Activated CD8-positive, alpha-beta T cell treated with anti-CD3 and anti-CD28 coated beads, Interleukin-2, amount 10 ng/mL, durations not matched to agents 7 days and 5 days (primary cell): ENCODE data around the gene SLC39A3. TPM values are rescaled to one million over a fixed set of nuclear protein-coding genes. Genes with fewer than 3 reads are reported as not detected.

Experiments used
- ATAC-seq: fragments of 150-1000 bp; cut with Tn5 transposase; one replicate; pipeline ENCODE4 v1.10.0; 2021; ENCODE audit warnings: moderate library complexity
- CTCF ChIA-PET: fragments of 350-600 bp; sonication (Branson Sonifier 250); formaldehyde crosslinking; loops from one replicate; lab custom pipeline; 2021; ENCODE audit warnings: antibody characterized with exemption; lab: Charles Lee
- POLR2A ChIA-PET: fragments of 350-600 bp; sonication (Branson Sonifier 250); formaldehyde crosslinking; loops from one replicate; lab custom pipeline; 2021; ENCODE audit warnings: antibody characterized with exemption; lab: Charles Lee
- DNase-seq: peaks from one replicate; pipeline ENCODE4 v3.0.0-alpha.2; 2020
- H3K27ac Mint-ChIP-seq: one replicate; pipeline ENCODE4 v1.8.0; 2021; ENCODE audit warnings: mild to moderate bottlenecking, mixed read lengths
- H3K27me3 Mint-ChIP-seq: one replicate; pipeline ENCODE4 v1.8.0; 2021; ENCODE audit warnings: low read depth, mixed read lengths
- H3K36me3 Mint-ChIP-seq: one replicate; pipeline ENCODE4 v1.8.0; 2021; ENCODE audit warnings: low read depth, mixed read lengths
- H3K4me1 Mint-ChIP-seq: one replicate; pipeline ENCODE4 v1.8.0; 2021; ENCODE audit warnings: low read depth, mixed read lengths
- H3K4me3 Mint-ChIP-seq: one replicate; pipeline ENCODE4 v1.8.0; 2021; ENCODE audit warnings: mild to moderate bottlenecking, mixed read lengths
- H3K9me3 Mint-ChIP-seq: one replicate; pipeline ENCODE4 v1.8.0; 2022; ENCODE audit warnings: mixed read lengths; ENCODE audit not compliant: insufficient read depth
- total RNA-seq, 2 experiments: library from RNA; stranded (reverse); gene quantifications; one replicate each; pipeline ENCODE4 v1.2.3, GENCODE V29; 2021

The SLC39A3 gene
- total RNA-seq, 2 experiments from 2014 or later, result 28.1 to 38.2 TPM

DNA sequence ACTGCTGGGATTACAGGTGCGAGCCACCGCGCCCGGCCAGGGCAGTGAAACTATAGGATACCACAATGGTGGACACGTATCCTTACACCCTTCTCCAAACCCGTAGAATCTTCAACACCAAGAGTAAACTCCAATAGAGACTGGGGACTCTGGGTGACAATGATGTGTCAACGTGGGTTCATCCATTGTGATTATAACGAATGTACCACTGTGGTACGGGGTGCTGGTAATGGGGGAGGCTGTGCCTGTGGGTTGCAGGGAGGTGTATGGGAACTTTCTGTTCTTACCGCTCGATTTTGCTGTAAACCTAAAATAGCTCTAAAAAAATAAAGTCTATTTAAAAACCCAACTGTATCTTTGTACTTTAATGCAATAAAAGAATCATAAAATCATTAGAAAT, 49.0 kb downstream of the SLC39A3 start:
- Mint-ChIP-seq H3K4me1 (no peaks in the 10 kb centered on the region), H3K9me3 (no peaks in the 10 kb centered on the region), H3K4me3 (no peak overlapping the region), H3K27ac (no peak overlapping the region), H3K27me3 (no peaks in the 10 kb centered on the region), H3K36me3 (no peaks in the 10 kb centered on the region)
- ATAC-seq (no peak), DNase-seq (no peak)
- POLR2A ChIA-PET, result no interaction called here
- CTCF ChIA-PET, result interaction anchor here (1.0 kb wide), 1 partner anchor 43 kb away, joined by 3 read pairs; no protein-coding TSS in a partner anchor

DNA sequence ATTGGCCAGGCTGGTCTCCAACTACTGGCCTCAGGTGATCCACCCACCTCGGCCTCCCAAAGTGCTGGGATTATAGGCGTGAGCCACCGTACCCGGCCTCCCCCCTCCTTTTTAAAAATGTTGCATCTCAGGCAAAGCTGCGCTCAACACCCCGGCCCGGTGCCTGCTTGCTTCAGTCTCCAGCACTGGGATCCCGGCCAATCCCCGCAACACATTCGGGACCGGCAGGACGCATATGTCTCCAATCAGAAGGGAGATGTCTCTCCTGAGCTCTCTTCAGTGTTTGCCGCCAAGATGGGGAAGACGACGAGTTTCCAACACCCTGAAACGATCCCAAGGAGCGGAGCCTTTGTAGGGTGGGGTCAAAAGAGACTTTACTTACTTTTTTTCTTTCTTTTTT, 53.5 kb downstream of the SLC39A3 start:
- POLR2A ChIA-PET, result no interaction called here
- Mint-ChIP-seq H3K4me1 (no peaks in the 10 kb centered on the region), H3K36me3 (no peaks in the 10 kb centered on the region)

DNA sequence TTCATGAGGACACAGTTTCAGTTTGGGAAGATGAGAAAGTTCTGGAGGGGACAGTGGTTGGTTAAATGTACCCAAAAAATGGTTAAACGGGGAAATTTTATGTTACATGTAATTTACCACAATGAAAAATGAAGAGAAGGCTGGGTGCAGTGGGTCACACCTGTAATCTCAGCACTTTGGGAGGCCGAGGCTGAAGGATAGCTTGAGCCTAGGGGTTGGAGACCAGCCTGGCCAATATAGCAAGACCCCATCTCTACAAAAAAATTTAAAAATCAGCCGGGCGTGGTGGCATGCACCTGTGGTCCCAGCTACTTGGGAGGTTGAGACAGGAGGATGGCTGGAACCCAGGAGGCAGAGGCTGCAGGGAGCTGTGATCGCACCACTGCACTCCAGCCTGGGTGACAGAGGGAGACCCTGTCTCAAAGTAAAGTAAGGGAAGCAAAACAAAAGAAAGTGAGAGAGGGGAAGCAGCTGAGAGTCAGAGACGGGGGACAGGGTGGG, 54.6 kb downstream of the SLC39A3 start:
- Mint-ChIP-seq H3K27me3 (no peaks in the 10 kb centered on the region), H3K36me3 (no peaks in the 10 kb centered on the region)
- CTCF ChIA-PET, result interaction anchor here (1.1 kb wide), 1 partner anchor 37 kb away, joined by 3 read pairs; no protein-coding TSS in a partner anchor

More for the DNA sequence above, 53.5 kb downstream of the SLC39A3 start:
- CTCF ChIA-PET, result interaction anchor here (1.1 kb wide), 1 partner anchor 38 kb away, joined by 3 read pairs; no protein-coding TSS in a partner anchor
- no peak overlapping the region for H3K27ac Mint-ChIP-seq
- DNase-seq (no peak), ATAC-seq (no peak)
- H3K27me3 Mint-ChIP-seq, result no peaks in the 10 kb centered on the region
- H3K9me3 Mint-ChIP-seq, result no peaks in the 10 kb centered on the region
- no peak overlapping the region for H3K4me3 Mint-ChIP-seq

DNA sequence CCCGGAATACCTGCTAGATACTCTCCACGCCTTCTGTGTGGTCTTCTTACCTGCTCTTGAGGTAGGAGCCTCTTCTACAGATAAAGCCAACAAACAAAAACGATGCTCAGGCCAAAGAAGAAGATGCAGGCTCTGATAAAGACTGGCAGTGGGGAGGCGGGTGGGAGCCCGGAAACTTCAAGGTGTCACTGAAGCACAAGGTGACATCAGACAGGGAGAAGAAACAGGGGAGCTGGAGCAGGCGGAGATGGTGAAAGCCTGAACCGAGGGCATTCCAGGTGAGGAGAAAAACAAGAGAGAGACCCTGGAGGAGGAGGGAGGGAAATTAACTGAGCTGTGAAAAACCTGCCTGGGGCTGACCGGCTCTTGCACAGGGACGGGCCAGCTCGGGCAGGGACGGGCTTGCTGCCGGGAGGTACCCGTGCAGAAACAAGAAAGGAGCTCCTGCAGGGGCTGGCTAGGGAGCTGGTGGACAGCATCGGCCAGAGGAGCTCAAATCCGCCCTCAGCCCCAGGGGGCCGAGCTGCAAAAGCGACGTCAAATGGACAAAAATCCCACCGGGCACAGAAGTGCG, 56.3 kb downstream of the SLC39A3 start:
- Mint-ChIP-seq H3K36me3 (no peaks in the 10 kb centered on the region), H3K4me3 (no peak overlapping the region), H3K4me1 (no peaks in the 10 kb centered on the region), H3K27me3 (no peaks in the 10 kb centered on the region), H3K27ac (no peak overlapping the region), H3K9me3 (no peaks in the 10 kb centered on the region)
- ChIA-PET CTCF (no interaction called here), POLR2A (no interaction called here)
- ATAC-seq, result no peak
- no peak for DNase-seq

More for the DNA sequence above, 54.6 kb downstream of the SLC39A3 start:
- Mint-ChIP-seq H3K4me1 (no peaks in the 10 kb centered on the region), H3K9me3 (no peaks in the 10 kb centered on the region), H3K4me3 (no peak overlapping the region), H3K27ac (no peak overlapping the region)
- ATAC-seq (no peak), DNase-seq (no peak)
- POLR2A ChIA-PET, result no interaction called here

Other genes with a start within 250 kb of the SLC39A3 start
- under 1 TPM; 0.08 to 0.13 TPM for gene GNG7, start 37.3 kb downstream of the SLC39A3 start, total RNA-seq
- gene DIRAS1, start 18.6 kb downstream of the SLC39A3 start, total RNA-seq, result not detected
- 10 to 100 TPM; 51.0 to 51.1 TPM for gene SGTA, start 43.3 kb upstream of the SLC39A3 start, total RNA-seq
- 100 to 1,000 TPM; 106 to 121 TPM for gene THOP1, start 45.5 kb upstream of the SLC39A3 start, total RNA-seq
- 1 to 10 TPM; 2.1 to 2.5 TPM for gene ZNF554, start 79.9 kb upstream of the SLC39A3 start, total RNA-seq
- 1 to 10 TPM; 1.9 to 2.6 TPM for gene ZNF555, start 101.5 kb upstream of the SLC39A3 start, total RNA-seq
- not detected for gene ZNF556, start 127.3 kb upstream of the SLC39A3 start, total RNA-seq
- 1 to 10 TPM; 4.0 to 4.5 TPM for gene ZNF57, start 160.9 kb upstream of the SLC39A3 start, total RNA-seq
- 1 to 10 TPM; 3.7 to 4.3 TPM for gene ZNF77, start 205.0 kb upstream of the SLC39A3 start, total RNA-seq
- gene TLE6, start 237.5 kb upstream of the SLC39A3 start, total RNA-seq, result 1 to 10 TPM; 2.0 to 2.7 TPM